Activated T-cell treated with anti-CD3 and anti-CD28 coated beads for 48 hours (primary cell): ENCODE results near the gene LPCAT4.
"Not testable (repeated sequence)": the region's sequence is repeated elsewhere in the genome, so short reads cannot be mapped to it uniquely, and the experiment has no call there.

Experiments used
- DNase-seq: peaks from one replicate; pipeline ENCODE4 v3.0.0-alpha.2; 2020; ENCODE audit warnings: low read depth

The LPCAT4 gene

GRCh38 chr15:34367101-34368081 is at the start of gene LPCAT4:
Gene LPCAT4, minus strand, starts transcription at chr15:34367196. Its CDS starts 96 bp downstream, at chr15:34367100.
- peak; percentile 86 for DNase-seq

- DNase-seq: not testable (repeated sequence)
Measured at GRCh38 chr15:34409511-34409910, 42.5 kb upstream of the LPCAT4 start.

- DNase-seq: not testable (repeated sequence)
Measured at GRCh38 chr15:34408973-34409372, 42.0 kb upstream of the LPCAT4 start.

GRCh38 chr15:34403899-34404298 is 36.9 kb upstream of the LPCAT4 start:
- not testable (repeated sequence) for DNase-seq

GRCh38 chr15:34403160-34403598 is 36.2 kb upstream of the LPCAT4 start:
- not testable (repeated sequence) for DNase-seq

GRCh38 chr15:34397637-34398259 is 30.8 kb upstream of the LPCAT4 start:
- not testable (repeated sequence) for DNase-seq

GRCh38 chr15:34392981-34393380 is 26.0 kb upstream of the LPCAT4 start:
- not testable (repeated sequence) for DNase-seq

- not testable (repeated sequence) for DNase-seq
Measured at GRCh38 chr15:34389594-34390086, 22.6 kb upstream of the LPCAT4 start.

- not testable (repeated sequence) for DNase-seq
Measured at GRCh38 chr15:34381829-34382521, 15.0 kb upstream of the LPCAT4 start.

GRCh38 chr15:34380491-34380890 is 13.5 kb upstream of the LPCAT4 start:
- not testable (repeated sequence) for DNase-seq

- no peak for DNase-seq
Measured at GRCh38 chr15:34376856-34377255, 9.9 kb upstream of the LPCAT4 start.

GRCh38 chr15:34375541-34375940 is 8.5 kb upstream of the LPCAT4 start:
- not testable (repeated sequence) for DNase-seq

GRCh38 chr15:34374816-34375215 is 7.8 kb upstream of the LPCAT4 start:
- DNase-seq: no peak

- DNase-seq: no peak
Measured at GRCh38 chr15:34373951-34374350, 7.0 kb upstream of the LPCAT4 start.

GRCh38 chr15:34370643-34371042 is 3.6 kb upstream of the LPCAT4 start:
- no peak for DNase-seq

GRCh38 chr15:34370129-34370528 is 3.1 kb upstream of the LPCAT4 start:
- DNase-seq: no peak

GRCh38 chr15:34366271-34367065 is 528 bp downstream of the LPCAT4 start:
- DNase-seq: peak; percentile 39

- DNase-seq: no peak
Measured at GRCh38 chr15:34365836-34366235, 1.2 kb downstream of the LPCAT4 start.

- DNase-seq: no peak
Measured at GRCh38 chr15:34365091-34365825, 1.7 kb downstream of the LPCAT4 start.

- DNase-seq: no peak
Measured at GRCh38 chr15:34364041-34364440, 3.0 kb downstream of the LPCAT4 start.
